HepG2 (cell line): ENCODE measurements around the gene ARPC1B. TPM values are rescaled to one million over a fixed set of nuclear protein-coding genes. Genes with fewer than 3 reads are reported as not detected.
A peak's percentile ranks its signal among the peaks of the same experiment; 100 is the strongest.

Experiments
- ARID5B ChIP-seq: IDR thresholded peaks from 2 replicates; pipeline ENCODE4 v1.4.0; 2020; ENCODE audit warnings: mild to moderate bottlenecking, missing genetic modification reagents
- ATRX ChIP-seq: sonication (generic); formaldehyde crosslinking; IDR thresholded peaks from 2 replicates; pipeline ENCODE4 v1.4.0; 2020; ENCODE audit warnings: missing genetic modification reagents, borderline replicate concordance
- IRX3 ChIP-seq: sonication (generic); formaldehyde crosslinking; IDR thresholded peaks from 2 replicates; pipeline ENCODE4 v1.8.1; 2023; ENCODE audit warnings: mild to moderate bottlenecking, low read depth, missing genetic modification reagents, borderline replicate concordance
- KLF11 ChIP-seq: IDR thresholded peaks from 2 replicates; pipeline ENCODE4 v1.6.1; 2016; ENCODE audit warnings: missing compliant biosample characterization
- MLX ChIP-seq: IDR thresholded peaks from 2 replicates; pipeline ENCODE4 v1.6.1; 2016
- NR1H2 ChIP-seq: sonication (generic); formaldehyde crosslinking; IDR thresholded peaks from 2 replicates; pipeline ENCODE4 v1.8.1; 2022; ENCODE audit warnings: low read depth, missing genetic modification reagents, borderline replicate concordance
- ZBTB46 ChIP-seq: sonication (generic); formaldehyde crosslinking; IDR thresholded peaks from 2 replicates; pipeline ENCODE4 v1.4.0; 2020; ENCODE audit warnings: mild to moderate bottlenecking, missing genetic modification reagents, borderline replicate concordance
- ZBTB7B ChIP-seq: sonication (generic); formaldehyde crosslinking; IDR thresholded peaks from 2 replicates; pipeline ENCODE4 v1.4.0; 2020; ENCODE audit warnings: missing genetic modification reagents
- ZNF224 ChIP-seq: sonication (generic); formaldehyde crosslinking; IDR thresholded peaks from 2 replicates; pipeline ENCODE4 v1.5.0; 2020; ENCODE audit warnings: mild to moderate bottlenecking, missing genetic modification reagents
- polyA plus RNA-seq, 8 experiments: library from polyadenylated mRNA; depleted of rRNA in 3 of 8; stranded (reverse) in 7 of 8; unstranded in 1 of 8; fragments of >200 nt; fragmentation: Illumina TruSeq in 4 of 8; extraction: Trizol in 4 of 8; gene quantifications; 2 replicates each; pipeline versions ENCODE4 v1.2.1 to v1.2.3, GENCODE V29; 2011 to 2016; ENCODE audit warnings: low read depth in 4 of 8, missing spikeins in 1 of 8, mixed read lengths in 1 of 8; ENCODE audit not compliant: insufficient read depth in 1 of 8
- total RNA-seq, 5 experiments: library from RNA; depleted of rRNA; stranded (reverse); fragments of >200 nt; fragmentation: Illumina TruSeq; extraction: Trizol; gene quantifications; 2 replicates each; pipeline ENCODE4 v1.2.3, GENCODE V29; 2016; ENCODE audit warnings: low read depth in 1 of 5

The ARPC1B gene
- total and polyA plus RNA-seq, 2 of the 13 experiments (the other 11 are each of a cell fraction or from before 2014, with no cell fraction given): 72.9 to 89.1 TPM

DNA sequence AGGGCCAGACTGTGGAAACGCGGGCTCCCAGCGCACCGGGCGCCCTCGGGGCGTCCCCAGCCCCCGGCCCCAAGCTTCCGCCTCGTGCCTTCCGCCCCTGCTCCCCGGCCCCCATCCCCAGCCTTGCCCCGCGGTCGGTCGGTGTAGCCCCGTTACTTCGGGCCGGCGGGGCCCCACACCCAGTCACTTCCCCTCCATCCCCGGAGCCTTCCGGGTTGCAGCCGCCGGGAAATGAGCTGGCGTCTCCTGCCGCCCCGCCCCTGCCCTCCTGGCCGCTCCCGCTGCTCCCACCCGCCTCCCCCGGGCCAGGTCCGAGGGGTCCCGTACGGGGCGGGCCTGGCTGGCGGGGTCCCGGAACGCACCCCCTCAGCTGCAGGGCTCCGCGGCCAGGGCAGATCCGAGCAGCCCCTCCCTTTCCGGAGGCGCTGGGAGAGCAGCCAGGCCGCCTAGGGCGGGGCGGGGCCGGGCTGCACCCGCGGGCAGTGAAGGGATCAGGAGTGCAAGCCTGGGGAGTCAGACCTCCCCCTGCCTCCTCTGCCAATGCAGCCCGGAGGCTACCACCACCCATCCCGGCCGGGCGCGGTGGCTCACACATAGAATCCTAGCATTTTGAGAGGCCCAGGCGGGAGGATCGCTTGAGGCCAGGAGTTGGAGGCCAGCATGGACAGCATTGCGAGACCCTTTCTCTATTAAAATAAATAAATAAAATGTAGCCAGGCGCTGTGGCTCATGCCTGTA is 709 bp downstream of the ARPC1B start (continued):
- TF ChIP-seq ARID5B: 0 out of 2 replicates have a peak, but pooled peaks have one; percentile 17
- no peak for TF ChIP-seq IRX3 (CRISPR knock-in tag)
- TF ChIP-seq NR1H2 (CRISPR knock-in tag): no peak
- TF ChIP-seq ATRX (CRISPR knock-in tag): no peak
- no peak for TF ChIP-seq MLX (CRISPR knock-in tag)
- no peak for TF ChIP-seq KLF11
- 0 out of 2 replicates have a peak, but pooled peaks have one; percentile 34 for TF ChIP-seq ZBTB7B
- no peak for TF ChIP-seq ZBTB46
- no peak for TF ChIP-seq ZNF224 (CRISPR knock-in tag)
